ENCODE data around the gene LCTL. TPM values are rescaled to one million over a fixed set of nuclear protein-coding genes. Genes with fewer than 3 reads are reported as not detected.

The LCTL gene
- not detected for total RNA-seq
- long read RNA-seq: 0 reads

GRCh38 chr15:66565741-66566144, at the start of gene LCTL:
TSS of gene LCTL (minus strand) at chr15:66565998. CDS start at chr15:66565365, 633 bp downstream.
- Histone ChIP-seq H3K4me3 (no peak within 1 kb of the TSS), H3K27ac (replicated peaks) (no peak within 1 kb of the TSS), H3K4me1 (peaks cover 7% of the 10 kb centered on the region), H3K27me3 (ENCODE audit: low read depth) (no peaks in the 10 kb centered on the region), H3K36me3 (no peaks in the 10 kb centered on the region), H3K9me3 (replicated peaks) (no peaks in the 10 kb centered on the region)
- intact Hi-C loops (cut with micrococcal nuclease): no loop called here
- TF ChIP-seq CTCF (IDR thresholded peaks at IDR 0.05; ENCODE audit: borderline replicate concordance): no peak
- no peak for DNase-seq

GRCh38 chr15:66614951-66615760, 49.4 kb upstream of the LCTL start:
- TF ChIP-seq CTCF (IDR thresholded peaks at IDR 0.05; ENCODE audit: borderline replicate concordance): no peak
- Histone ChIP-seq H3K4me3 (no peak overlapping the region), H3K4me1 (peaks cover 31% of the 10 kb centered on the region), H3K27me3 (ENCODE audit: low read depth) (no peaks in the 10 kb centered on the region), H3K9me3 (replicated peaks) (no peaks in the 10 kb centered on the region), H3K27ac (replicated peaks) (peak overlapping the region; percentile 85), H3K36me3 (no peaks in the 10 kb centered on the region)
- intact Hi-C loops (cut with micrococcal nuclease): loop anchor here (5.0 to 10.0 kb wide), 2 partner anchors 82 to 160 kb away; no protein-coding TSS in a partner anchor
- DNase-seq: no peak

GRCh38 chr15:66614456-66614855, 48.7 kb upstream of the LCTL start:
- no peak overlapping the region for H3K27ac ChIP-seq (replicated peaks)
- DNase-seq: no peak
- no peak overlapping the region for H3K4me3 ChIP-seq
- TF ChIP-seq CTCF (IDR thresholded peaks at IDR 0.05; ENCODE audit: borderline replicate concordance): no peak
- H3K27me3 ChIP-seq (ENCODE audit: low read depth): no peaks in the 10 kb centered on the region
- H3K9me3 ChIP-seq (replicated peaks): no peaks in the 10 kb centered on the region
- intact Hi-C loops (cut with micrococcal nuclease): loop anchor here (10.0 kb wide), 1 partner anchor 160 kb away; no protein-coding TSS in a partner anchor
- peaks cover 29% of the 10 kb centered on the region for H3K4me1 ChIP-seq
- no peaks in the 10 kb centered on the region for H3K36me3 ChIP-seq

GRCh38 chr15:66613743-66614142, 47.9 kb upstream of the LCTL start:
- Histone ChIP-seq H3K4me1 (peaks cover 22% of the 10 kb centered on the region), H3K27ac (replicated peaks) (no peak overlapping the region), H3K9me3 (replicated peaks) (no peaks in the 10 kb centered on the region), H3K27me3 (ENCODE audit: low read depth) (no peaks in the 10 kb centered on the region), H3K4me3 (no peak overlapping the region), H3K36me3 (no peaks in the 10 kb centered on the region)
- intact Hi-C loops (cut with micrococcal nuclease): loop anchor here (10.0 kb wide), 1 partner anchor 161 kb away; no protein-coding TSS in a partner anchor
- TF ChIP-seq CTCF (IDR thresholded peaks at IDR 0.05; ENCODE audit: borderline replicate concordance): no peak
- no peak for DNase-seq

GRCh38 chr15:66611257-66612053, 45.7 kb upstream of the LCTL start:
- H3K27me3 ChIP-seq (ENCODE audit: low read depth): no peaks in the 10 kb centered on the region
- no peak overlapping the region for H3K27ac ChIP-seq (replicated peaks)
- no peak for DNase-seq
- H3K4me3 ChIP-seq: no peak overlapping the region
- H3K4me1 ChIP-seq: peaks cover 9% of the 10 kb centered on the region
- H3K9me3 ChIP-seq (replicated peaks): no peaks in the 10 kb centered on the region
- no peaks in the 10 kb centered on the region for H3K36me3 ChIP-seq
- intact Hi-C loops (cut with micrococcal nuclease): loop anchor here (10.0 kb wide), 1 partner anchor 163 kb away; no protein-coding TSS in a partner anchor
- TF ChIP-seq CTCF (IDR thresholded peaks at IDR 0.05; ENCODE audit: borderline replicate concordance): no peak
